HEK293 (cell line): ENCODE measurements around the gene KCNQ2.
A peak's percentile ranks its signal among the peaks of the same experiment; 100 is the strongest.

Source experiments
- CTCF ChIA-PET: fragments of 350-600 bp; formaldehyde crosslinking; extraction: SDS; loops from one replicate; lab custom pipeline; 2021; ENCODE audit warnings: antibody characterized with exemption; lab: Yijun Ruan, JAX
- POLR2A ChIA-PET: fragments of 300-600 bp; formaldehyde crosslinking; extraction: SDS; loops from one replicate; lab custom pipeline; 2020; ENCODE audit warnings: antibody characterized with exemption, inconsistent platforms; lab: Yijun Ruan, JAX
- H3K27ac ChIP-seq: fragments of 200-500 bp; sonication (Bioruptor generic); 2 replicates; pipeline ENCODE4 v1.5.1; 2014; ENCODE audit warnings: low read depth, low read length, control low read depth, inconsistent platforms; ENCODE audit errors: extremely low read depth
- H3K36me3 ChIP-seq, 2 experiments: fragments of 200-500 bp in 1 of 2; sonication (Bioruptor generic) in 1 of 2; 1 replicate in 1 of 2; 2 replicates in 1 of 2; pipeline ENCODE4 v1.5.1; 2014 to 2017; ENCODE audit warnings: inconsistent platforms in 2 of 2, low read length in 2 of 2; ENCODE audit not compliant: control insufficient read depth in 2 of 2, insufficient read depth in 1 of 2
- H3K4me1 ChIP-seq: fragments of 200-500 bp; sonication (Bioruptor generic); 2 replicates; pipeline ENCODE4 v1.5.1; 2014; ENCODE audit warnings: mild to moderate bottlenecking, low read length, inconsistent platforms; ENCODE audit not compliant: control insufficient read depth, insufficient read depth
- H3K4me3 ChIP-seq: 2 replicates; pipeline ENCODE4 v1.5.1; 2011; ENCODE audit warnings: low read depth, mild to moderate bottlenecking, control low read depth, low read length, moderate library complexity
- H3K9me3 ChIP-seq: fragments of 200-500 bp; sonication (Bioruptor generic); 2 replicates; pipeline ENCODE4 v1.5.1; 2014; ENCODE audit warnings: low read depth, low read length, inconsistent platforms; ENCODE audit not compliant: control insufficient read depth, insufficient read depth
- ATF2 ChIP-seq: fragments of 450-650 bp; formaldehyde crosslinking; IDR thresholded peaks from 2 replicates; pipeline ENCODE4 v1.5.1; 2016; ENCODE audit warnings: missing biosample characterization, missing genetic modification characterization, low read depth
- BCL11A ChIP-seq: fragments of 450-650 bp; formaldehyde crosslinking; IDR thresholded peaks from 2 replicates; pipeline ENCODE4 v1.5.1; 2016; ENCODE audit warnings: low read depth, missing biosample characterization, missing genetic modification characterization
- BCL6B ChIP-seq: fragments of 450-650 bp; formaldehyde crosslinking; IDR thresholded peaks from 2 replicates; pipeline ENCODE4 v1.5.1; 2017; ENCODE audit warnings: missing biosample characterization, missing genetic modification characterization
- CTCF ChIP-seq: fragments of 450-650 bp; formaldehyde crosslinking; IDR thresholded peaks from 2 replicates; pipeline ENCODE4 v1.5.1; 2016; ENCODE audit warnings: missing biosample characterization, missing genetic modification characterization
- ELK4 ChIP-seq: IDR thresholded peaks from 2 replicates; pipeline ENCODE4 v1.6.1; 2011; ENCODE audit warnings: mild to moderate bottlenecking, low read depth, low read length, borderline replicate concordance
- KLF17 ChIP-seq: fragments of 450-650 bp; formaldehyde crosslinking; IDR thresholded peaks from 2 replicates; pipeline ENCODE4 v1.5.1; 2016; ENCODE audit warnings: missing biosample characterization, missing genetic modification characterization
- OSR2 ChIP-seq: fragments of 450-650 bp; formaldehyde crosslinking; IDR thresholded peaks from 2 replicates; pipeline ENCODE4 v1.5.1; 2016; ENCODE audit warnings: missing biosample characterization, missing genetic modification characterization
- PRDM2 ChIP-seq: fragments of 450-650 bp; formaldehyde crosslinking; IDR thresholded peaks from 2 replicates; pipeline ENCODE4 v1.5.1; 2016; ENCODE audit warnings: missing biosample characterization, missing genetic modification characterization, borderline replicate concordance
- SCRT2 ChIP-seq: fragments of 450-650 bp; formaldehyde crosslinking; IDR thresholded peaks from 2 replicates; pipeline ENCODE4 v1.5.1; 2016; ENCODE audit warnings: missing biosample characterization, missing genetic modification characterization
- SP7 ChIP-seq: fragments of 450-650 bp; formaldehyde crosslinking; IDR thresholded peaks from 2 replicates; pipeline ENCODE4 v1.5.1; 2016; ENCODE audit warnings: missing biosample characterization, missing genetic modification characterization
- ZNF133 ChIP-seq: fragments of 450-650 bp; formaldehyde crosslinking; IDR thresholded peaks from 2 replicates; pipeline ENCODE4 v1.5.1; 2016; ENCODE audit warnings: missing biosample characterization, missing genetic modification characterization
- ZNF174 ChIP-seq: fragments of 450-650 bp; formaldehyde crosslinking; IDR thresholded peaks from 2 replicates; pipeline ENCODE4 v1.5.0; 2017; ENCODE audit warnings: missing biosample characterization, mild to moderate bottlenecking, missing genetic modification characterization
- ZNF280D ChIP-seq: fragments of 450-650 bp; formaldehyde crosslinking; IDR thresholded peaks from 2 replicates; pipeline ENCODE4 v1.5.1; 2016; ENCODE audit warnings: missing biosample characterization, missing genetic modification characterization
- ZNF350 ChIP-seq: fragments of 450-650 bp; formaldehyde crosslinking; IDR thresholded peaks from 2 replicates; pipeline ENCODE4 v1.5.0; 2017; ENCODE audit warnings: missing biosample characterization, mild to moderate bottlenecking, missing genetic modification characterization
- ZNF521 ChIP-seq: fragments of 450-650 bp; formaldehyde crosslinking; IDR thresholded peaks from 2 replicates; pipeline ENCODE4 v1.5.1; 2017; ENCODE audit warnings: missing biosample characterization, mild to moderate bottlenecking, missing genetic modification characterization
- ZNF580 ChIP-seq: fragments of 450-650 bp; formaldehyde crosslinking; IDR thresholded peaks from 2 replicates; pipeline ENCODE4 v1.5.1; 2016; ENCODE audit warnings: missing biosample characterization, missing genetic modification characterization
- ZNF626 ChIP-seq: fragments of 450-650 bp; sonication (Bioruptor Pico); formaldehyde crosslinking; IDR thresholded peaks from 2 replicates; pipeline ENCODE4 v1.5.1; 2018; ENCODE audit warnings: missing biosample characterization, missing genetic modification characterization, inconsistent platforms
- ZSCAN16 ChIP-seq: fragments of 450-650 bp; formaldehyde crosslinking; IDR thresholded peaks from 2 replicates; pipeline ENCODE4 v1.5.1; 2016; ENCODE audit warnings: missing biosample characterization, missing genetic modification characterization

KCNQ2 gene

GRCh38 chr20:63435552-63435951, 36.9 kb downstream of the KCNQ2 start (continued):
- no peak for TF ChIP-seq OSR2
- no peak for TF ChIP-seq ZNF350
- no peak for TF ChIP-seq ZNF133 (tag by site-specific recombination)
- no peak for TF ChIP-seq ZNF626 (tag by site-specific recombination)
- no peak for TF ChIP-seq ATF2 (tag by site-specific recombination)
- no peak for TF ChIP-seq ZNF521 (tag by site-specific recombination)
- no peak for TF ChIP-seq ELK4

GRCh38 chr20:63434599-63435378, 37.7 kb downstream of the KCNQ2 start:
- ChIA-PET CTCF (interaction anchor here (0.6 kb wide), 3 partner anchors 29 to 206 kb away, joined by 3 to 4 read pairs (median 4); no protein-coding TSS in a partner anchor), POLR2A (no interaction called here)
- Histone ChIP-seq H3K9me3 (no peaks in the 10 kb centered on the region), H3K27ac (no peak overlapping the region), H3K36me3 (no peaks in the 10 kb centered on the region), H3K4me3 (no peak overlapping the region), H3K4me1 (no peaks in the 10 kb centered on the region)
- TF ChIP-seq ZNF280D (no peak), PRDM2 (tag by site-specific recombination) (no peak), ZNF174 (tag by site-specific recombination) (no peak), KLF17 (tag by site-specific recombination) (0 out of 2 replicates have a peak, but pooled peaks have one; percentile 36), CTCF (tag by site-specific recombination) (peak; percentile 77), BCL11A (no peak), ZNF580 (tag by site-specific recombination) (0 out of 2 replicates have a peak, but pooled peaks have one; percentile 19), SP7 (peak; percentile 48; the same call in 1 of the 2 replicates), BCL6B (peak; percentile 93), ZSCAN16 (tag by site-specific recombination) (0 out of 2 replicates have a peak, but pooled peaks have one; percentile 67), SCRT2 (tag by site-specific recombination) (peak; percentile 61; the same call in 1 of the 2 replicates)
